Suprapubic skin (tissue), 4 donors: ENCODE data around the gene CBARP. TPM values are rescaled to one million over a fixed set of nuclear protein-coding genes. Genes with fewer than 3 reads are reported as not detected.

Experiments
- DNase-seq, 2 donors: peaks; one replicate each; pipeline ENCODE4 v3.0.0-alpha.2; 2019; ENCODE audit warnings: low spot score in 2 of 2
- H3K27ac ChIP-seq: fragments of 200-600 bp; sonication (generic); one replicate; pipeline ENCODE4 v1.5.1; 2019
- H3K27me3 ChIP-seq: fragments of 200-600 bp; sonication (generic); one replicate; pipeline ENCODE4 v1.5.1; 2019
- H3K36me3 ChIP-seq: fragments of 200-600 bp; sonication (generic); one replicate; pipeline ENCODE4 v1.5.1; 2019
- H3K4me1 ChIP-seq: fragments of 200-600 bp; sonication (generic); one replicate; pipeline ENCODE4 v1.5.1; 2019
- H3K4me3 ChIP-seq: fragments of 200-600 bp; sonication (generic); one replicate; pipeline ENCODE4 v1.5.1; 2019; ENCODE audit warnings: mild to moderate bottlenecking
- H3K9me3 ChIP-seq: fragments of 200-600 bp; sonication (generic); one replicate; pipeline ENCODE4 v1.5.1; 2019
- EP300 ChIP-seq: sonication (generic); formaldehyde crosslinking; IDR thresholded peaks from one replicate; pipeline ENCODE4 v1.6.1; 2017; ENCODE audit warnings: antibody characterized with exemption
- POLR2A ChIP-seq, 2 donors: fragments of 450-650 bp; IDR thresholded peaks; one replicate each; pipeline ENCODE4 v1.6.1; 2017; ENCODE audit warnings: antibody characterized with exemption in 2 of 2, mild to moderate bottlenecking in 2 of 2, moderate library complexity in 2 of 2
- POLR2AphosphoS5 ChIP-seq, 3 donors: sonication (generic); formaldehyde crosslinking; IDR thresholded peaks; one replicate each; pipeline ENCODE4 v1.6.1; 2017; ENCODE audit warnings: antibody characterized with exemption in 3 of 3
- WGBS: methylation state at CpG from one replicate; pipeline ENCODE4 v1.1.5; 2018; 5-methylcytosine and 5-hydroxymethylcytosine counted together
- total RNA-seq, 4 donors: library from RNA; depleted of rRNA; stranded (reverse); fragments of >200 nt; gene quantifications; one replicate each; pipeline ENCODE4 v1.1.0, GENCODE V29; 2016
- TF ChIP-seq, protein P1 (sequence below), 2 donors: fragments of 200-600 bp in 1 of 2; fragments of 450-650 bp in 1 of 2; sonication (generic) in 1 of 2; IDR thresholded peaks; one replicate each; pipeline ENCODE4 v1.5.1; 2016 to 2019; ENCODE audit warnings: antibody characterized with exemption in 2 of 2, mild to moderate bottlenecking in 1 of 2, moderate library complexity in 1 of 2

The CBARP gene
- total RNA-seq, 4 donors from 2014 or later: 2.9 to 8.6 (median 5.1) TPM

DNA sequence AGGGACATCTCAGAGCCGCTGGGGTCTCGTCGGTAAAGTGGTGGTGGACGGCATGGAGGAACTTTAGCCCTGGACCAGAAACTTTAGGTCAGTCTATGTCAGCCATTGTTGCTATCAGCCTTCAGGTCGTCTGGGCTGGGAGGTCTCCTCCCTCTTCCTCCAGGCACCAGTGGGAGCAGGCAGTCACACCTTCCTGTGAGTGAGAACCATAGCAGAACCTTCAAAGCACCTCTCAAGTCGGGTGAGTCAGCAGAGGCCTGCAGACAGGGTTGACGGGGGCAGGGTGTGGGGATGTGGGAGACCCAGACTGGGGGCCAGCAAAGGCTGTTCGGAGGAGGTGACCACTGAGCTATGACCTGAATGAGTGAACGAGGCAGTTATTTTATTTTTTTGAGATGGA, 48.4 kb downstream of the CBARP start:
- DNase-seq: no peak
- H3K9me3 ChIP-seq: no peaks in the 10 kb centered on the region
- no peaks in the 10 kb centered on the region for H3K27me3 ChIP-seq
- TF ChIP-seq EP300 (no peak), POLR2A (IDR thresholded peaks at IDR 0.05) (no peak), POLR2AphosphoS5 (IDR thresholded peaks at IDR 0.05) (no peak)
- TF ChIP-seq, protein P1, sequence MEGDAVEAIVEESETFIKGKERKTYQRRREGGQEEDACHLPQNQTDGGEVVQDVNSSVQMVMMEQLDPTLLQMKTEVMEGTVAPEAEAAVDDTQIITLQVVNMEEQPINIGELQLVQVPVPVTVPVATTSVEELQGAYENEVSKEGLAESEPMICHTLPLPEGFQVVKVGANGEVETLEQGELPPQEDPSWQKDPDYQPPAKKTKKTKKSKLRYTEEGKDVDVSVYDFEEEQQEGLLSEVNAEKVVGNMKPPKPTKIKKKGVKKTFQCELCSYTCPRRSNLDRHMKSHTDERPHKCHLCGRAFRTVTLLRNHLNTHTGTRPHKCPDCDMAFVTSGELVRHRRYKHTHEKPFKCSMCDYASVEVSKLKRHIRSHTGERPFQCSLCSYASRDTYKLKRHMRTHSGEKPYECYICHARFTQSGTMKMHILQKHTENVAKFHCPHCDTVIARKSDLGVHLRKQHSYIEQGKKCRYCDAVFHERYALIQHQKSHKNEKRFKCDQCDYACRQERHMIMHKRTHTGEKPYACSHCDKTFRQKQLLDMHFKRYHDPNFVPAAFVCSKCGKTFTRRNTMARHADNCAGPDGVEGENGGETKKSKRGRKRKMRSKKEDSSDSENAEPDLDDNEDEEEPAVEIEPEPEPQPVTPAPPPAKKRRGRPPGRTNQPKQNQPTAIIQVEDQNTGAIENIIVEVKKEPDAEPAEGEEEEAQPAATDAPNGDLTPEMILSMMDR (IDR thresholded peaks at IDR 0.05): no peak
- H3K36me3 ChIP-seq: no peaks in the 10 kb centered on the region
- H3K4me1 ChIP-seq: peaks cover 4% of the 10 kb centered on the region
- no peak overlapping the region for H3K4me3 ChIP-seq
- WGBS: 57% methylated on average over 9 of the region's 9 CpGs
- no peak overlapping the region for H3K27ac ChIP-seq

DNA sequence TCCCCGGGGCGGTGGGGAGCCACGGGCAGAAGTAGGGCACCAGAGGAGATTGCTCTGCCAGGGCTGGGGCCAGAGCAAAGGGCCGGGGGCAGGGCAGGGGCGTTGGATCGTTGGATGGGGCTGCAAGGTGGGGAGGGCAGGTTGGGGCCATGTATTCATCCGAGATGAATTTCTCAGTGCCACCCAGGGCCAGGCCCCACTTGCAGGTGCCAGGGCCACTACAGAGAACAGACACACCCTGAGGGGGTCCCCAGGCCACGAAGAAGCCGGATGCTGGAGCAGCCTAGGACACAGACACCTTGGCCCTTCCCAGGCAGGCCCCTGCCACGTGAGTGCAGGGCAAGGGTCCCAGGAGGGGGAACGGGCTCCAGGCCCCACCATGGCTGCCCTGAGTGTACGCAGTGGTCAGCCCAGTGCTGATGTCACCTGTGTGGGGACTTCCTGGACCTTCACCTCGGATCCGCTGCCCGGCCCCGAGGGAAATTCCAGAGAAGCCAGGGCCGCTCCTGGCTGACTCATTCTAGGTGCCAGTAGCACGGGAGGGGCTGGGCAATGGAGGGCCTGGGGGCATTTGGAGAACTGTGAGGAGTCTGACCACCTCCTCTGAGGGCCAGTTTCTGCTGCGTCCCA, 54.1 kb downstream of the CBARP start:
- no peak for DNase-seq
- 50% methylated on average over 6 of the region's 19 CpGs for WGBS
- no peaks in the 10 kb centered on the region for H3K9me3 ChIP-seq
- no peaks in the 10 kb centered on the region for H3K36me3 ChIP-seq
- no peak overlapping the region for H3K4me3 ChIP-seq
- TF ChIP-seq POLR2A (IDR thresholded peaks at IDR 0.05) (no peak), POLR2AphosphoS5 (IDR thresholded peaks at IDR 0.05) (no peak), EP300 (no peak)
- TF ChIP-seq, protein P1 (IDR thresholded peaks at IDR 0.05): no peak
- no peak overlapping the region for H3K27ac ChIP-seq
- peaks cover 44% of the 10 kb centered on the region for H3K4me1 ChIP-seq
- H3K27me3 ChIP-seq: no peaks in the 10 kb centered on the region

DNA sequence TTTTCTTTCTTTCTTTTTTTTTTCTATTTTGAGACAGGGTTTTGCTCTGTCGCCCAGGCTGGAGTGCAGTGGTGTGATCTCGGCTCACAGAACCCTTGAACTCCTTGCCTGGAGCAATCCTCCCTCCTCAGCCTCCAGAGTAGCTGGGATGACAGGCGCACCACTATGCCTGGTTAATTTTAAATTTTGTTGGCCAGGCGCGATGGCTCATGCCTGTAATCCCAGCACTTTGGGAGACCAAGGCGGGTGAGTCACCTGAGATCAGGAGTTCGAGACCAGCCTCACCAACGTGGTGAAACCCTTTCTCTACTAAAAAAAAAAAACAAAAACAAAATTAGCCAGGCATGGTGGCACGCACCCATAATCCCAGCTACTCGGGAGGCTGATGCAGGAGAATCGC, 55.1 kb downstream of the CBARP start:
- TF ChIP-seq, protein P1 (IDR thresholded peaks at IDR 0.05): no peak
- TF ChIP-seq EP300: no peak
- TF ChIP-seq POLR2AphosphoS5 (IDR thresholded peaks at IDR 0.05): no peak
- TF ChIP-seq POLR2A (IDR thresholded peaks at IDR 0.05): no peak
- peaks cover 48% of the 10 kb centered on the region for H3K4me1 ChIP-seq
- peak overlapping the region; percentile 4 for H3K27ac ChIP-seq
- DNase-seq: no peak
- WGBS: 83% methylated on average over 11 of the region's 11 CpGs
- no peaks in the 10 kb centered on the region for H3K9me3 ChIP-seq
- no peaks in the 10 kb centered on the region for H3K36me3 ChIP-seq
- no peaks in the 10 kb centered on the region for H3K27me3 ChIP-seq
- H3K4me3 ChIP-seq: no peak overlapping the region

DNA sequence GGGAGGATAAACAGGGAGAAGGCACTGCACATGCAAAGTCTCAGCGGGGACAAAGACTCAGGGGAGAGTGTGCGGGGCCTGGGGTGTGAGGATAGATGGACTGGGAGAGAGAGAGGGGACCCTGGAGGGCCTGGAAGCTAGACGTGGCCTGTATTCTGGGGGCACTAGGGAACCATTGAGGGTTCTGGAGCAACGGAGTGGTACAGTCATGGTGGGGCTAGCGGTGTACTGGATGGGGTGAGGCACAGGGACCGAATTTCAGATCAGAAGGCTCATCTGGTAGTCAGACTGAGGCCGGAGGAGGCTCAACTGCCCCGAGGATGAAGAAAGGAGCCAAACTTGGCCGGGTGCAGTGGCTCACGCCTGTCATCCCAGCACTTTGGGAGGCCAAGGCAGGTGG, 55.7 kb downstream of the CBARP start:
- DNase-seq: no peak
- Histone ChIP-seq H3K27me3 (no peaks in the 10 kb centered on the region), H3K27ac (peak overlapping the region; percentile 68), H3K4me1 (peaks cover 54% of the 10 kb centered on the region), H3K4me3 (no peak overlapping the region), H3K36me3 (no peaks in the 10 kb centered on the region), H3K9me3 (no peaks in the 10 kb centered on the region)
- 67% methylated on average over 10 of the region's 10 CpGs for WGBS
- TF ChIP-seq EP300 (no peak), POLR2AphosphoS5 (IDR thresholded peaks at IDR 0.05) (no peak), POLR2A (IDR thresholded peaks at IDR 0.05) (no peak)
- TF ChIP-seq, protein P1 (IDR thresholded peaks at IDR 0.05): no peak

DNA sequence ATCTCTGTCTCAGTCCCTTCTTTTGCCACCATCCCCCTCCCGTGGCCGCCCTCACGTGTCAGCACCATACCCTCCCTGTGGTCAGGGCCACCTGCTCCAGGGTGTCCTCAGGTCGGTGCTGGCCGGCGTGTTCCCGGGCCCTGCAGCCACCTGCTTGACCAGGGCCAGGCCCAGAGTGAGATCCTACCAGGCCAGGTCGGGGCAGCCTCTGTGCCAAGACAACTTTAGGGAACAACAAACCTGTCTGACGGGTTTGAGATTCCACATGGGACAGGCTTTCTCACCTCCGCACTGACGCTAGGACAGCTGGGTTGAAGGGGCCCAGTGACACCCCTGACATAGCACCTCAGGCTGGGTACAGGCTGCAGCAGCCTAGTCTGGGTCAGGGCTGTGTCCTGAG, 56.2 kb downstream of the CBARP start:
- 48% methylated on average over 10 of the region's 11 CpGs for WGBS
- no peaks in the 10 kb centered on the region for H3K9me3 ChIP-seq
- H3K27ac ChIP-seq: peak overlapping the region; percentile 68
- peak in 1 of 2 donors; percentile 68 for DNase-seq
- no peak overlapping the region for H3K4me3 ChIP-seq
- no peaks in the 10 kb centered on the region for H3K27me3 ChIP-seq
- no peaks in the 10 kb centered on the region for H3K36me3 ChIP-seq
- TF ChIP-seq POLR2AphosphoS5 (IDR thresholded peaks at IDR 0.05) (peak in 1 of 3 donors; percentile 12), POLR2A (IDR thresholded peaks at IDR 0.05) (no peak), EP300 (no peak)
- TF ChIP-seq, protein P1 (IDR thresholded peaks at IDR 0.05): no peak
- H3K4me1 ChIP-seq: peaks cover 59% of the 10 kb centered on the region

Other genes with a start within 250 kb of the CBARP start
- 1 to 10 TPM in 1 of 4 donors, under 1 TPM in 1, not detected in 2; 0.13 to 1.1 TPM for gene GRIN3B, start 237.6 kb downstream of the CBARP start, total RNA-seq
- gene TMEM259, start 216.9 kb downstream of the CBARP start, total RNA-seq: 100 to 1,000 TPM; 165 to 349 (median 243) TPM
- gene RNU6-2, start 216.5 kb downstream of the CBARP start, total RNA-seq: not detected
- gene CNN2, start 211.4 kb downstream of the CBARP start, total RNA-seq: 10 to 100 TPM; 44.0 to 75.1 (median 68.4) TPM
- 10 to 100 TPM; 29.8 to 97.6 (median 47.5) TPM for gene ABCA7, start 197.9 kb downstream of the CBARP start, total RNA-seq
- 10 to 100 TPM; 11.5 to 13.4 (median 12.6) TPM for gene ARHGAP45, start 170.8 kb downstream of the CBARP start, total RNA-seq
- gene POLR2E, start 142.6 kb downstream of the CBARP start, total RNA-seq: 100 to 1,000 TPM in 3 of 4 donors, 10 to 100 TPM in 1; 84.1 to 142 (median 111) TPM
- gene GPX4, start 134.0 kb downstream of the CBARP start, total RNA-seq: 100 to 1,000 TPM; 267 to 359 (median 344) TPM
- 10 to 100 TPM; 36.7 to 58.9 (median 45.5) TPM for gene SBNO2, start 63.7 kb downstream of the CBARP start, total RNA-seq
- 10 to 100 TPM; 62.5 to 76.9 (median 66.4) TPM for gene STK11, start 32.2 kb downstream of the CBARP start, total RNA-seq
- gene ATP5F1D, start 3.7 kb upstream of the CBARP start, total RNA-seq: 100 to 1,000 TPM; 102 to 205 (median 137) TPM
- 100 to 1,000 TPM in 2 of 4 donors, 10 to 100 TPM in 2; 89.0 to 153 (median 105) TPM for gene MIDN, start 10.6 kb upstream of the CBARP start, total RNA-seq
- 100 to 1,000 TPM; 338 to 672 (median 451) TPM for gene CIRBP, start 31.3 kb upstream of the CBARP start, total RNA-seq
- 10 to 100 TPM; 44.3 to 72.5 (median 58.2) TPM for gene FAM174C, start 37.5 kb upstream of the CBARP start, total RNA-seq
- gene EFNA2, start 47.9 kb upstream of the CBARP start, total RNA-seq: not detected
- gene NDUFS7, start 145.9 kb upstream of the CBARP start, total RNA-seq: 100 to 1,000 TPM in 2 of 4 donors, 10 to 100 TPM in 2; 66.8 to 154 (median 97.5) TPM
- gene GAMT, start 163.5 kb upstream of the CBARP start, total RNA-seq: 10 to 100 TPM; 27.8 to 40.3 (median 34.0) TPM
- gene DAZAP1, start 169.6 kb upstream of the CBARP start, total RNA-seq: 10 to 100 TPM; 41.5 to 75.4 (median 49.2) TPM
- gene RPS15, start 200.4 kb upstream of the CBARP start, total RNA-seq: 1,000 to 10,000 TPM; 1,802 to 3,909 (median 2,793) TPM
- gene APC2, start 212.1 kb upstream of the CBARP start, total RNA-seq: under 1 TPM in 3 of 4 donors, not detected in 1; 0.08 to 0.30 (median 0.26) TPM
- 10 to 100 TPM; 25.1 to 41.2 (median 36.4) TPM for gene C19orf25, start 241.2 kb upstream of the CBARP start, total RNA-seq